Left hindlimb (tissue), 1 donor: Measurements from ENCODE around the gene ZSWIM8.
"Not testable (repeated sequence)": the region's sequence is repeated elsewhere in the genome, so short reads cannot be mapped to it uniquely, and the experiment has no call there.

Source experiments
- DNase-seq: peaks from one replicate; pipeline ENCODE4 v3.0.0-alpha.2; 2018

Gene ZSWIM8

GRCh38 chr10:73785211-73785720, at the start of gene ZSWIM8:
TSS of gene ZSWIM8 (plus strand) at chr10:73785606. CDS start at chr10:73785879, 273 bp downstream.
- peak; percentile 94 for DNase-seq

- not testable (repeated sequence) for DNase-seq
Measured at GRCh38 chr10:73740501-73741254, 44.7 kb upstream of the ZSWIM8 start.

- DNase-seq = no peak
Measured at GRCh38 chr10:73742454-73742734, 43.0 kb upstream of the ZSWIM8 start.

DNA sequence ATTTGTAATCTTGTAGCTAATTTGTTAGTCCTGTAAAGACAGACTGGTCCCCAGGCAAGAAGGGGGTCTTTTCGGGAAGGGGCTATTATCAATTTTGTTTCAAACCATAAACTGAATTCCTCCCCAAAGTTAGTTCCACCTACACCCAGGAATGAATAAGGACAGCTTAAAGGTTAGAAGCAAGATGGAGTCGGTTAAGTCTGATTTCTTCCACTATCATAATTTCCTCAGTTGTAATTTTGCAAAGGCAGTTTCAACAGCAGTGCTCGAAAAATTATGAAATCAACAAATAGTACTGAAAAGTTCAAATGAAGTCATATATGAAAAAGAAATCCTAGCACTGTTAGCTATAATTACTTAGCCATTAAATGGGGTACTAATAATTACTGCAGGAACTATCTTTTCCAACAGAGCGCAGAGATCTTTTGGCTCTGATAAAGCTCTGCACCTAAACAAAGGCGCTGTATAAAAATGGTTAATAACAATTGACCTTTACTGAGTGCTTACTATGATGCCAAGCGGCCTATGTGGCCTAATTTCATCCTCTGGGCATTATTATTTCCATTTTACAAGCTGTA, 42.0 kb upstream of the ZSWIM8 start:
- no peak for DNase-seq

DNA sequence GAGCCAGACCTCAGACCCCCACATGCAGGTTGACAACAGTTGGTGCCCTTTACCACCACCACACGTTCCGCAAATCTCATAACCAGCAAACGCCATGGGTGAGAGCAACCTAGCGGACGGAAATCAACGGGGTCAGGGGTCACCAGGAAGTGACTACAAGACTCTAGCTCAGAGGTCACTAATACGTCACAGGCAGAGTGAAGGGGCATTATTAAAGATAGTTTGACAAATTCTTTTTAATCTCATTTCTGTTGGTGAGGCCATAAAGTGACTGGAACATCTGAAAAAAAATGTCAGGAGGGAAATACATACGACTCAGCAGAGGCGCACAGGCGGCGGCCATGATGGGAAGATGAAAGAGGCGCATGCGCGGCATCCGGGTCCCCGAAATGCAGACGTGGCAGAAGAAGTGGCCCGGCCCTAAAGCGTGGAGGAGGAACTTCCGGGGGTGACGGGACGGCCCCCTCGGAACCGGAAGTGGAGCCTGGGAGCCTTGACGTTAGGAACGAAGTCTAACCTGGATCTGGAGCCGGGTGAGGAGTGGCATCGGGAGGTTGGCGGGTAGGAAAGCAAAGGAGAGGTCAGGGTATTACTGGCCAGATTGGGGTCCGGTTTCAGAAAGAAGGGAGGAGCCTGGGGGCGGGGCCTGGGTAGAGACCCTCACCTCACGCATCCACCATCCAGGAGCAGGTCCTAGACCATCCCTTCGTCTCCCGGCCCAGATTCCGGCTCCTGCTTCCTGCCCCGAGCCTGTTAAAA, 41.3 kb upstream of the ZSWIM8 start, which contains the start of gene SEC24C:
Gene SEC24C (plus strand): TSS at position 468 of the 759 bp plus-strand sequence. CDS start 2,461 bp downstream, outside the sequence.
- peak; percentile 98 for DNase-seq

GRCh38 chr10:73744664-73744975, 40.8 kb upstream of the ZSWIM8 start:
- no peak for DNase-seq

GRCh38 chr10:73746721-73747120, 38.7 kb upstream of the ZSWIM8 start:
- DNase-seq = no peak

DNA sequence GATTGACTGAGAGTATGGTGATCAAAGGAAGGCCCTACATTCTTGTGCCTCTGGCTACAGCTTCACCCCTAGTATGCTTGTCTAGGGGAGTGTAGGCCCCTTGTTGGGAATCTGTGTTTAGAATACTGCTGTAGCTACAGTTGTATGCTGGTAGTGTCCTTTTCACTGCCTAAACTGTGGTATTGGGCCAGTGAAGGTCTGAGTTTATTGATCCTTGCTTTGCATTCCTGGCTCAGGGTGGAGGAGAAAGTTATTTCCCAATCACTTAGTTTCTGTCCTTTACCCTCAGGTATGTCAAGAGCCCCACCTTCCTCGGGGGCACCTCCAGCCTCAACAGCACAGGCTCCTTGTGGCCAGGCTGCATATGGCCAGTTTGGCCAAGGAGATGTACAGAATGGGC, 34.6 kb upstream of the ZSWIM8 start:
- no peak for DNase-seq

GRCh38 chr10:73756183-73756582, 29.2 kb upstream of the ZSWIM8 start:
- no peak for DNase-seq

DNA sequence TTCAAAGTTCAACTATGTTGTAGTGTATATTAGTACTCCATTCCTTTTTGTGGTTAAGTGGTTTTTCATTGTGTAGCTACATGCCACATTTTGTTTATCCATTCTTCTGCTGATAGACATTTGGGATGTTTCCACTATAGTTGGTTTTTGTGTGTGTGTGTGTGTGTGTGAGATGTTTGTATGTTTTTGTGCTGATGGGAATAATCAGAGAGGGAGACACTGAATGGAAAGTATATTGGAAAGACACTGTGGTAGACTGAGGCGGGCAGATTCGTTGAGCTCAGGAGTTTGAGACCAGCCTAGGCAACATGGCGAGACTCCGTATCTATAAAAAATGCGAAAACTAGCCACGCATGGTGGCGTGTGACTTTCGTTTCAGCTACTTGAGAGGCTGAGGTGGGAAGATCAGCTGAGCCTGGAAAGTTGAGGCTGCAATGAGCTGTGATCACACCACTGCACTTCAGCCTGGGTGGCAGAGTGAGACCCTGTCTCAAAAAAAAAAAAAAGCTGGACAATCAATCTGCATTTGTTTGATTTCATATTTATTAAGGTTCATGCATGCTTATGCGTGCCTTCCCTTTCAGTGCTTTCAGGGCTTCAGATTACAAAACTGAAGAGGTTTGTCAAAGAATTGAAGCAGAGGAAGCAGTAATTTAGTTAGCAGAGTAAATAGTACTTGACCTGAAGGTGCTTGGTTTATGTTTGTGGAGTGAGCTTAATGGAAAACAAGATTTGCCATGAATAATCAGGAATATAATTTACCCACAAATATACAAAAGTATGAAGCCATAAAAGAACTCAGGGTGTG, 26.5 kb upstream of the ZSWIM8 start:
- no peak for DNase-seq

- DNase-seq = no peak
Measured at GRCh38 chr10:73759512-73760115, 25.8 kb upstream of the ZSWIM8 start.

DNA sequence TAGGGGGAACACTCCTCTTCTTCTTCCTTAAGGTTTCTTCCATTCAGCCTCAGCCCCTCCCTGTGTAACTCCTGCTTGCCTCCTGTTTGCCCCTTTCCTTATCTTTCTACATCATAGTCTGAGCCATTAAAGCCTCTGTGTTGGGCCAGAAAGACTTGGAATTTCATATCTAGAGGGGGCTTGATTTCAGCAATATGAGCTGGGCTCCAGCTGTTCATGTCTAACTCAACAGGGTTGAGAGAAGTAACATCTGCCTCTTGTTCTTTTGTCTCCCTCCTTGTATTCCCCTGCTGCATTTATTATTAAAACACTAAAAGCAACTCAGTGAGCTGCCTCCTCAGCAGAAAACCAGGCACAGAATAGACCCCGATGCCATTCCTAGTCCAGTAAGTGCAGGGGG, 23.6 kb upstream of the ZSWIM8 start:
- no peak for DNase-seq

DNA sequence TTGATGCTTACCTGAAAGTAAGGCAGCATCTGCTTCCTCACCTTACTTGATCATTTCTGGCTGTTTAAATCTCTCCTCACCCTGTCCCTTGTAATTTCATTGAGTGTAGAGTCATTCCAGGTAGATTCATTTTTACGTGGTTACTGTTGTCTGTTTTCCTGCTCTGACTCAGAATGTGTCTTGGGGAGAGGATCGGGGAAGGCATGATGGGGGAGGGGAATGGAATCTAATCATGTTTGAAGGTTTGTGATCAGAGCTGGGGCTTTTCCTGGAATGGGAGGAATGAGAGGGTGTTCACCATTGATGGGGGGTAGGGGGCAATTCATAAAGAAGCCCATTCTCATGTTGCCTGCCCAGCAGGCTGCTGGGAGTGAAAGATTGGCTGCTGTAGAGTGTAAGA, 22.5 kb upstream of the ZSWIM8 start:
- no peak for DNase-seq

DNA sequence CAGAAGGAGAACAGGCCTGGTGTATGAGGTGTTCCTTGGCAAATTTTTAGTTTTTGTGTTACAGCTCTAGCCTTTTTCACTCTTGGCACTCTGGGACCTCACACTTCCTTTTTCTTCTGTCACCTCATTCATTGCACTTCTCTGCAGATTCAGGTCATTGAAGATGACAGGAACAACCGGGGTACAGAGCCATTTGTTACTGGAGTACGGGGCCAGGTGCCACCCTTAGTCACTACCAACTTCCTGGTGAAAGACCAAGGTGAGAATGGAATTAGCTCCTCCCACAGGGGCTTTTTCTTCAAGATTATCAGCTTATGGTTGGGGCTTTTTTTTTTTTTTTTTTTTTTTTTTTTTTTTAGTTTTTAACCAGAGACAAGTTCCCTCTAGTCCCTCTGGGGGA, 22.1 kb upstream of the ZSWIM8 start:
- no peak for DNase-seq

DNA sequence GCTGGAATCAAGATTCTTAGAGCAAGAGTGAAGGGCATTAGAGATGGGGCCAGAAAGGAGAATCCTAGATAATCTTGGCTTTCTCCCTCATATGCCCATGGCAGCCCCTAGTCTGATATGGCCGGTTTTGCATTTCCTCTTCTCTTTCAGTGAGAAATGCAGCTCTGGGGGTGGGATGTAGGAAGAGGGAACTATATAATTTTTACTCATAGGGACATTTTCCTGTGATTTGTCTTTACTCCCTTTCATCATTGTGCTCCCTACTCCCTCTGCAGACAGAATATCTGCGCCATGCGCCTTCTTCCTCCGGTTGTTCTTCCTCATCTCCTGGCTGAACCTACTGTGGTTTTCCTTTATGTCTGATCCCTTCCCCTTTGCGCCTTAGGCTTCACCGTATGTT, 20.3 kb upstream of the ZSWIM8 start:
- no peak for DNase-seq

GRCh38 chr10:73768881-73769280, 16.5 kb upstream of the ZSWIM8 start:
- no peak for DNase-seq

GRCh38 chr10:73769396-73769795, 16.0 kb upstream of the ZSWIM8 start:
- no peak for DNase-seq

GRCh38 chr10:73771722-73772280, 13.6 kb upstream of the ZSWIM8 start:
- DNase-seq = peak; percentile 50

GRCh38 chr10:73772281-73773151, 12.9 kb upstream of the ZSWIM8 start:
- DNase-seq = peak; percentile 92

GRCh38 chr10:73773152-73773879, 12.1 kb upstream of the ZSWIM8 start:
- no peak for DNase-seq

DNA sequence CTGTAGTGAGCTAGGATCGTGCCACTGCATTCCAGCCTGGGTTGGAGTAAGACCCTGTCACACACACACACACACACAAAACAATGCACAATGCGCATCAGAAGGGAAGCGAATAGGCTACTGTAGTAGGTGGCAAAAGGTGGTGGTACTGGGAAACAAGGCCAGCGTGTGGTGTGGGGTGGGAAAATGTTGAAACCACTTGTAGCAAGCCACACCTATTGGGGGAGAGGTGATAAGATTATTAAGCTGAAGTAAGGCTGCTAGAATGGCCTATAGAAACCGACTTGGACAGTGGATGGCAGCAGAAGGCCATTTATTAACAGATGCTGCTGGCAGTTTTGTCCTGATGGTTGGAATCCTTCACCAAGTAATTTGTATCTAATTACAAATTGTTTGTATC, 10.8 kb upstream of the ZSWIM8 start:
- no peak for DNase-seq
